Left cardiac atrium (tissue), 2 donors: Measurements from ENCODE around the gene CLBA1. TPM values are rescaled to one million over a fixed set of nuclear protein-coding genes. Genes with fewer than 3 reads are reported as not detected.

Experiments
- total RNA-seq, 2 donors: library from RNA; stranded (reverse); fragmentation: NEBNext Ultra II Directional; extraction: Animal tissue kit (Norgen Biotek cat#: 25700); gene quantifications; one replicate each; pipeline ENCODE4 v1.2.1, GENCODE V29; 2021
- donor health status: DM: no; HTN: yes; CAD: no; lungs with severe emphysema.
- donor health status: DM: yes; HTN: yes; CAD: no.

Gene CLBA1
- total RNA-seq, 2 donors from 2014 or later, result 1.9 TPM

Other genes with a start within 250 kb of the CLBA1 start
- 10 to 100 TPM; 67.6 to 68.7 TPM for gene SIVA1, start 232.6 kb upstream of the CLBA1 start, total RNA-seq
- gene AKT1, start 190.0 kb upstream of the CLBA1 start, total RNA-seq, result 100 to 1,000 TPM; 113 to 127 TPM
- gene ZBTB42, start 184.7 kb upstream of the CLBA1 start, total RNA-seq, result 1 to 10 TPM; 5.2 to 8.1 TPM
- gene CEP170B, start 120.5 kb upstream of the CLBA1 start, total RNA-seq, result 10 to 100 TPM; 12.4 to 17.2 TPM
- gene PLD4, start 60.9 kb upstream of the CLBA1 start, total RNA-seq, result under 1 TPM; 0.13 to 0.24 TPM
- 1 to 10 TPM; 7.1 to 9.7 TPM for gene AHNAK2, start 7.4 kb upstream of the CLBA1 start, total RNA-seq
- 1 to 10 TPM; 3.2 to 3.3 TPM for gene CDCA4, start 35.3 kb downstream of the CLBA1 start, total RNA-seq
- gene GPR132, start 79.6 kb downstream of the CLBA1 start, total RNA-seq, result 1 to 10 TPM; 1.1 to 2.1 TPM
- 10 to 100 TPM; 22.4 to 25.5 TPM for gene JAG2, start 183.0 kb downstream of the CLBA1 start, total RNA-seq
- 10 to 100 TPM; 25.9 to 29.1 TPM for gene NUDT14, start 195.5 kb downstream of the CLBA1 start, total RNA-seq